Kidney epithelial cell (primary cell): ENCODE data around the gene EZR. TPM values are rescaled to one million over a fixed set of nuclear protein-coding genes. Genes with fewer than 3 reads are reported as not detected.

Source experiments
- DNase-seq: peaks from one replicate; pipeline ENCODE4 v3.0.0-alpha.2; 2010; ENCODE audit warnings: low read depth
- H3K27me3 ChIP-seq: 2 replicates; pipeline ENCODE4 v1.6.0; 2011; ENCODE audit warnings: low read length; ENCODE audit not compliant: control insufficient read depth, insufficient read depth
- H3K36me3 ChIP-seq: 2 replicates; pipeline ENCODE4 v1.5.1; 2011; ENCODE audit warnings: low read length; ENCODE audit not compliant: control insufficient read depth, insufficient read depth
- H3K4me3 ChIP-seq: 2 replicates; pipeline ENCODE4 v1.5.1; 2011; ENCODE audit warnings: low read depth, mild to moderate bottlenecking, control low read depth, low read length
- CTCF ChIP-seq: IDR thresholded peaks from 2 replicates; pipeline ENCODE4 v1.5.1; 2011; ENCODE audit warnings: mild to moderate bottlenecking, moderate library complexity, low read length, control low read depth, inconsistent platforms; ENCODE audit not compliant: insufficient read depth, poor library complexity, severe bottlenecking
- total RNA-seq: library from RNA; depleted of rRNA; stranded (reverse); fragments of >200 nt; gene quantifications from 2 replicates; pipeline ENCODE4 v1.2.3, GENCODE V29; 2015

The EZR gene
- total RNA-seq, 1 donor from 2014 or later: 277 TPM

DNA sequence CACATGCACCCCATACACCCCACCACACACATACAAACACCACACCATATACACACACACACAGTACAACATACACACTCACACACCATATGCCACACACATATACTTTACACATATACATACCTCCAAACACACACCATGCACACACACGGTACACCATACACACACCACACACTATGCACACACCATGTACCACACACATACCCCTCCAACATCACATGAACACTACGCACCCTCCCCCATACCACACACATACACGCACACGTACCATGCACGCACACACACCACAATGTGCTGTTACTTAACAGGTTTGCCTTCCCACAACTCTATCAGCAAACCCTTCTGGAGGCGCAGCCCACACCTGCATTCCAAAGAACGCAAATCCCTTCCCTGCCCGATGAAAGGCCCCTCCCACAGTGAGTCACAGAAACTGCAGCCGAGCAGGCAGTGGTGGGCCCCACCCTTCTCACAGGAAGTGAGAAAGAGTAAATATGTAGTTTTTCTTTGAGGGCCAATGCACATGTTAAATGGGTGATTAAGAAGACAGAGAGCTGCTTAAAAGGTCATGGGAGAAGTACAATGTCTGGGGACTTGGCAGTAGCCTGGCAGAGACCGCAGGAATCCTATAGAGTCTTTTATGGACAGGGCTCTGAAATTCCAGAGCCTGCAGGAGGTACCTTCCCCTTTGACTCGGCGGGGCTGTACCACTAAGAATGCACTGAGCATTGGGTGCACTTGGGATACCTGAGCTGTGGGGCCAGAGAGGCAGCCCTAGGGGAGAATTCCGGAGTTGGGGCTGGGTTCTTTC lies 34.1 kb upstream of the EZR start:
- Histone ChIP-seq H3K27me3 (no peaks in the 10 kb centered on the region), H3K36me3 (no peaks in the 10 kb centered on the region), H3K4me3 (no peak overlapping the region)
- TF ChIP-seq CTCF: no peak
- peak; percentile 99 for DNase-seq

DNA sequence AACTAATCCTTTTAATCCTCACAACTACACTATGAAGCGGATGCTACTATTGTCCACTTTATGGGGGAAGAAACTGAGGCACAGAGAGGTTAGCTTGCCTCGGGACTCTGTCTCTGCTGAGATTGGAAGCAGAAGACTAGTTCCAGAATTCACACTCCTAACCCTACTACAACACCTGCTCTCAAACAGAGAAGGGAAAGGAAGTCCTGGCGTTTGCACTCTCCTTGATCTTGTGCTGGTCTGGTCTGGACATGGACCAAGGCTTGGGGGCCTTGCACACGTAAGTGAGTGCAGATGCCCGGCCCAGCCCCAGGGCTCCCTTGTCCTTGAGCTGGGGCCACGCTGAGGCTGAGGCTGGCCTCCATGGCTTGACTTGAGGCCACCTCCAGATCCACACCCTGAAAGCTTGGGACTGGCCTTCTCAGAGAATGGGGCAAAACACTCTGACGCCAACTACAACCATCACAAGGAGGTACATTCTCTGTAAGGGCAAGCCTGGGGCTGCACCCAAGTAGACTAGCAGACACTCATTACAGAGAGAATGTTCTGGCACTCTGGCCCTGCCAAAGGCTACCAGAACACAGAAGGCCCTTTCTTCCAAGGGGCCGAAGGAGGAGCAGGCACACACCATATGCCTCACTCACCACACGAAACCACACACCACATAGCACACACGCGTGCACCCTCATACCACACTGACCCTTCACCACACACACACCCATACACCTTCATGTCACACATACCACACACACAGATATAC lies 33.3 kb upstream of the EZR start:
- H3K27me3 ChIP-seq: no peaks in the 10 kb centered on the region
- TF ChIP-seq CTCF: no peak
- no peaks in the 10 kb centered on the region for H3K36me3 ChIP-seq
- no peak overlapping the region for H3K4me3 ChIP-seq
- DNase-seq: no peak

DNA sequence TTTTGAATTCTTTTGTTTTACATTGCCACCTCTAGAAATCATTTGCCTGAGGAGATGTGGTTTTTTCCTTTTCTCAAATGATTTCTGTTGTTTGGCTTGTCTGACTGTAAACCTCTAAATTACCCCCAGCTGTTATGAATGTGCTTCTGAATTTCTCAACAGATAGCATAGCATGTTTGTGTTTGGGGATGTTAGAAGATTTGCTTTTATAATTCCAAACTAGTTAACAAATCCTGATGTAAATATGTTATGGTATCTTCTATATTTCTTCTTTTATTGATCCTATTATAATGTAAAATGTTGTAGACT lies 31.6 kb upstream of the EZR start:
- no peaks in the 10 kb centered on the region for H3K27me3 ChIP-seq
- DNase-seq: no peak
- no peak overlapping the region for H3K4me3 ChIP-seq
- H3K36me3 ChIP-seq: no peaks in the 10 kb centered on the region
- no peak for TF ChIP-seq CTCF

- Histone ChIP-seq H3K27me3 (no peaks in the 10 kb centered on the region), H3K36me3 (no peaks in the 10 kb centered on the region), H3K4me3 (no peak overlapping the region)
- peak; percentile 97 for DNase-seq
- no peak for TF ChIP-seq CTCF
These were observed 31.0 kb upstream of the EZR start for GRCh38 chr6:158849899-158850806.

GRCh38 chr6:158848490-158848895 lies 29.3 kb upstream of the EZR start:
- Histone ChIP-seq H3K4me3 (no peak overlapping the region), H3K27me3 (no peaks in the 10 kb centered on the region), H3K36me3 (no peaks in the 10 kb centered on the region)
- TF ChIP-seq CTCF: no peak
- DNase-seq: no peak
